ENCODE data around the gene KCMF1.

KCMF1 gene

DNA sequence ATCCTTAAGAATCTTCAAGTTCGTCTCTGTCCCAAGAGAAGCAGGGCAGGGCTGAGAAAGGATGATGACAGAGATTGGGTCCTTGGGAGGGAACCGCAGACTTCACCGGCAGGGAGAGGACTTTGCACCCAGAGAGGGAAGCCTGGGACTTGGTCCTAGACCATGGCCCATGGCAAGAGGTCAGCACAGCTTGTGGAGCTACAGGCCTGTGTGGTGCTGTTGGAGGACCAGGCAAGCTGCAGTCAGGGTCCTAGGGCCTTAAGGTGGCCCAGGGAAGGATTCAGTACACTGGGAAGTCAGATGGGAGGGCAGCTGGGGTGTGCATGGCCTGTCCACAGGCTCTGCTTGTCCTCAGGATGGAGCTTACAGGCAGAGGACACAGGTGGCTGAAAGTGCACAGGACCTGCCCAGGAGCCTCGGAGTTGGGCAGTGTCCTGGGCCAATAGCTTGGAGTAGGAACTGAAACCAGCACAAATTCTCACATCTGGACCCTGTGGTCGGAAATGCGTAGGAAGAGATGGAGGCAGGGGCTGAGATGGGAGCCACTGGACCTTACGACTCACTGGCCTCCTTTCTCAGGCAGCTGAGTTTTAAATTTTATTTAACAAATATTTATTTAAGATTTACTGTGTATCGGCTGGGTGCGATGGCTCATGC, 105.8 kb downstream of the KCMF1 start:
- in situ Hi-C loops (cut with MboI; ENCODE audit: low sequenced_read_pairs), result no loop called here

DNA sequence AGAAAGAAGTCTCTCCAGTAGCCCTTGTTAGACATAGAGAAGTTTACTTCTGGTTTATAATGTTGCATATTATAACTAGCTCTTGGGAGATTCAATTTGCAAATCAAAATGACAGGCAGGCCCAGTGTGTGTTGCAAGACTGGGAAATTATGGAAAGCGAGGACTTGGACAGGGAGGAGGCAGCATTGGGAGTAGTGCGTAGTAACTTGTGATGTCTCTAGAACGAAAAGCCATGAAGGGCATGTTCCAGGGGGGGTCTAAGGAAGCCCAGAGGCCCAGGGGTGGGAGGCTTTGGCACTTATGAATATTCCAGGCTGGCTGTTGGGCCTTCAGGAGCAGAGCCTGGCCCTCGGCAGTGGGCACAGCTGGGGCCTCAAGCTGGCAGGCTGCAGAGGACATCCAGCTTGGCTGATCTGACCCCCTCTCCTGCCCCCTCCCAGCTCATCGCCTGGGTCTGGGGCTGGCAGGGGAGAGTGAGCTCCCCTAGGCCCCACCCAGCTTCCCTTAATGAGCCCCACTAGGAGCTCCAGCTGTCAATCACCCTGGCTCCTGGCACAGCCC, 107.0 kb downstream of the KCMF1 start:
- in situ Hi-C loops (cut with MboI; ENCODE audit: low sequenced_read_pairs), result no loop called here

DNA sequence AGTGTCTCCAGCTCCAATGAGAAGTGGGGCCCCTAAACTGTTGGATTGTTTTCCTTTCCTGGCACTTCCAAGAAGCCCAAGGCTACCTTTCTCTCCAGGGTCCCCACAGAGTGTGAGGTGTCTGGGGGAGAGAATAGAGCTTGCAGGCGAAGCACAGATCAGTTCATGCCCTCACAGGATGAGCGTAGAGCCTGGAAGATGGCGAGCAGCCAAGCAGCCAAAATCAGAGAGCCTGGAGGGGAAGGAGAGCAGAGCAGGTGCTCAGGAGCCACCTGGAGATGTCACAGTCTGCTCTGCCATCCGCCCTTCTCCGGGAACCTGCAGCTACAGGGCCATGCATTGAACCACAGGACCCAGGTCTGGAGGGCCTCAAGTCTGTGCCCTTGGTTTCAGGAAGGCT, 107.6 kb downstream of the KCMF1 start:
- in situ Hi-C loops (cut with MboI; ENCODE audit: low sequenced_read_pairs), result no loop called here

DNA sequence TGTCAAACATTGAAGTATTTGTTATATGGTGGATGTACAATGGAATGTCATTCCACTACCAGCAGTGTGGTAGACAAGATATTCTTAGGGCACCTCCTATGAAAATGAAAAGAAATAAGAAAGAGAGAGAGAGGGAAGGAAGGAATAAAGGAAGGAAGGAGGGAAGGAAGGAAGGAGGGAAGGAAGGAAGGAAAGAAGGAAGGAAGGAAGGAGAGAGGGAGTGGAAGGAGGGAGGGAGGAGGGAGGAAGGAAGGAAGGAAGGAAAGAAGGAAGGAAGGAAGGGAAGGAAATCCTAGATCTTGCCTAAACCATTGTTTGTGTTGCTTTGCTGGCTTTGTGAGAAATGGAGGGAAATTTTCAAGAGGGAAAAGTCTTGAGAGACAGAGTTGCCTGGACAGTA, 112.1 kb downstream of the KCMF1 start:
- in situ Hi-C loops (cut with MboI; ENCODE audit: low sequenced_read_pairs), result no loop called here

- in situ Hi-C loops (cut with MboI; ENCODE audit: low sequenced_read_pairs), result no loop called here
Observed at GRCh38 chr2:85085563-85085962, 114.6 kb downstream of the KCMF1 start.

DNA sequence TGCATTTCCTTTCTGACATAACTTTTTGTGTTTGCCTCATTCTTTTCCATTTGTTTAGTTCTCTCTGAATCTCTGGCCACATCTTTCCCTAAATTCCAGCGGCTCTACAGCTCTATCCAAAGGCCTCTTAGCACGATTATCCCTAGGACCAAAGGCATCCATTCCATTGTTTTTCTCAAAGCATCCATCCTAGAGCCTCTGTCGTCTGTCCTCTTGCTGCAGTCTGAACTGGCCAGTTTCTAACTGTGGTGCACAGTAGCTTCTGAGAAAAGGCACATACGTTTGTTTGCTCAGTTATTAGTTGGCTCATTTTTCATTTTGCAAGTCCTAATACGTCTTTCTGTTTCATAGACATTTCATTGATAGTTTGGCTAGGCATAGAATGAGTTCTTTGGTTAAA, 116.6 kb downstream of the KCMF1 start:
- in situ Hi-C loops (cut with MboI; ENCODE audit: low sequenced_read_pairs), result no loop called here

- in situ Hi-C loops (cut with MboI; ENCODE audit: low sequenced_read_pairs), result no loop called here
Observed at GRCh38 chr2:85088921-85089320, 118.0 kb downstream of the KCMF1 start.

DNA sequence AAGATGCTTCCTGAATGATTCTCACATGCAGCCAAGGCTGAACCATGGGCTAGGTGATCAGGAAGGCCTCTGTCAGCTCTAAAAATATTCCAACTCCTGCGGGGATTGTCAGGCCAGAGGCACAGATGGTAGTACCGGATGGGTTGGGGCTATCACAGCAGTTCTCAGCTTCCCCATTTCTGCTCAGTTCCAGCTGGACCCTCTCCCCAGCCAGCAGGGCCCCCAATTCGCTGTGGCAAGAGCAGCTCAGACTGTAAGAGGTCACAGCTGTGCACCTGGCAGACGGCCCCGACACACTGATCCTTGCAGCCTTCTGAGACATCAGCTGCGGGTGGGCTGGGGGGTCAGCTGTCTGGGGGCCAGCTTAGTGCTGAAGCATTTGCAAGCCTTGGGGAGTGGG, 118.6 kb downstream of the KCMF1 start:
- in situ Hi-C loops (cut with MboI; ENCODE audit: low sequenced_read_pairs), result no loop called here

DNA sequence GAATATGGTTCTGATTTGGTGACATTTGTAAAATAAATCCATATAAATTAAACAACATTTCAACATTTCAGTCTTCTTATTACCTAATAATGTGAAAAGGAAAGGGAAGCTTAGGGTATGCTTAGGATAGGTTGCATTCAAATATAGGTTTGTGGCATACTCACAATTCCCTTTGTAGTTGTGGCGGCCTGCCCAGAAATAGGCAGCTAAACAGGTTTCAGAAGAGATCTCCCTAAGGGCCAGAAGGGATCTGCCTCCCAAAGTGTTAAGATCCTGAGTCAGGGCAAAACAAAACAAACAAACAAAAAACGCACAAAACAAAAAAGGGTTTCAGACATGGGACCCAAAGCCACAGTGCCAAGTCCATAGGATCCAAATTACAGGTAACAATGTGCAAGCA, 120.9 kb downstream of the KCMF1 start:
- in situ Hi-C loops (cut with MboI; ENCODE audit: low sequenced_read_pairs), result no loop called here

- in situ Hi-C loops (cut with MboI; ENCODE audit: low sequenced_read_pairs), result no loop called here
Observed at GRCh38 chr2:85095094-85095493, 124.1 kb downstream of the KCMF1 start.

- in situ Hi-C loops (cut with MboI; ENCODE audit: low sequenced_read_pairs), result no loop called here
Observed at GRCh38 chr2:85096616-85097015, 125.7 kb downstream of the KCMF1 start.

GRCh38 chr2:85104228-85104627, 133.3 kb downstream of the KCMF1 start:
- in situ Hi-C loops (cut with MboI; ENCODE audit: low sequenced_read_pairs), result no loop called here

DNA sequence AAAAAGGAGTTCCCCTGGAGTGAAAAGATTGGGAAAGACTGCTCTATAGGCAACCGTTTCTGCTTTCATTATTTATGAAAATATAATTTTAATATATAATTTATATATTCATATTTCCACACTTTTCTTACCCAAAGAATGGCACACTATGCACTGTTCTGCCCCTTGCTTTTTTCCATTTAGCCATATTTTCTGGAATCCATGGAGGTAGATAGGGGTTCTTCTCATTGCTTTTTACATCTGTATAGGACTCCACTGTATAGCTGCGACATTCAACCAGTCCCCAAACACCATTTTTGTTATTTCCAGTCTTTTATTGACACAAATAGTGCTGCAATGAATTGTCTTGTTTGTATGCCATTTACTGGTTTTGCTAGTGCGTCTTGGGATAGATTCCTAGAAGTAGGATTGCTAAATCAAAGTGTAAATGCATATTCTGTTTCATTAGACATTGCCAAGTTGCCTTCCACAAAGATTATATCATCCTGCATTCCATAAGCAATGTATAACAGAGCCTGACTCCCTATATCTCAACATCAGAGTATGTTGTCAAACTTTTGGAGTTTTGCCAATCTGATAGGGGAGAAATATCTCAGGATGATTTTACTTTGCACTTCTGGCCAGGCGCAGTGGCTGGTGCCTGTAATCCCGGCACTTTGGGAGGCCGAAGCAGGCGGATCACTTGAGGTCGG, 135.7 kb downstream of the KCMF1 start:
- in situ Hi-C loops (cut with MboI; ENCODE audit: low sequenced_read_pairs), result no loop called here

All from HL-60/S4 (cell line).